ENCODE measurements around the gene IQCM. TPM values are rescaled to one million over a fixed set of nuclear protein-coding genes. Genes with fewer than 3 reads are reported as not detected.
A peak's percentile ranks its signal among the peaks of the same experiment; 100 is the strongest.

The IQCM gene
- total RNA-seq, 4 donors from 2014 or later: not detected

- no peaks in the 10 kb centered on the region for H3K36me3 ChIP-seq
- 86 to 91% methylated on average over 1 of the region's 1 CpG for WGBS, 2 donors
- H3K9me3 ChIP-seq: no peaks in the 10 kb centered on the region
- DNase-seq: no peak
- H3K4me1 ChIP-seq: no peaks in the 10 kb centered on the region
- H3K27ac ChIP-seq: no peak overlapping the region
- intact Hi-C loops (cut with DNase I): no loop called here
- TF ChIP-seq POLR2A (IDR thresholded peaks at IDR 0.05): no peak
- no peak for TF ChIP-seq CTCF (IDR thresholded peaks at IDR 0.05)
- H3K4me3 ChIP-seq (replicated peaks in 1 of 3): no peak overlapping the region
- no peaks in the 10 kb centered on the region for H3K27me3 ChIP-seq
Observed at GRCh38 chr4:149589826-149590225, 225.8 kb downstream of the IQCM start.

GRCh38 chr4:149584722-149585121, 230.9 kb downstream of the IQCM start:
- Histone ChIP-seq H3K27ac (no peak overlapping the region), H3K4me3 (replicated peaks in 1 of 3) (no peak overlapping the region), H3K36me3 (no peaks in the 10 kb centered on the region), H3K27me3 (no peaks in the 10 kb centered on the region), H3K9me3 (no peaks in the 10 kb centered on the region), H3K4me1 (no peaks in the 10 kb centered on the region)
- intact Hi-C loops (cut with DNase I): no loop called here
- no peak for TF ChIP-seq CTCF (IDR thresholded peaks at IDR 0.05)
- no peak for TF ChIP-seq POLR2A (IDR thresholded peaks at IDR 0.05)
- no peak for DNase-seq
- 15 to 32% methylated on average over 1 of the region's 1 CpG for WGBS, 2 donors

- H3K36me3 ChIP-seq: no peaks in the 10 kb centered on the region
- peak; percentile 21 to 27 for DNase-seq
- H3K4me1 ChIP-seq: peaks cover 4 to 5% of the 10 kb centered on the region in 2 donors
- TF ChIP-seq POLR2A (IDR thresholded peaks at IDR 0.05) (no peak), CTCF (IDR thresholded peaks at IDR 0.05) (no peak)
- intact Hi-C loops (cut with DNase I): no loop called here
- 37 to 41% methylated on average over 4 of the region's 4 CpGs for WGBS, 2 donors
- H3K27ac ChIP-seq: peak overlapping the region; percentile 9 to 55 (median 15)
- H3K9me3 ChIP-seq: no peaks in the 10 kb centered on the region
- no peak overlapping the region for H3K4me3 ChIP-seq (replicated peaks in 1 of 3)
- H3K27me3 ChIP-seq: no peaks in the 10 kb centered on the region
Observed at GRCh38 chr4:149574971-149575370, 240.7 kb downstream of the IQCM start.

GRCh38 chr4:149572716-149573115, 242.9 kb downstream of the IQCM start:
- H3K4me1 ChIP-seq: peaks cover 4 to 5% of the 10 kb centered on the region in 2 donors
- H3K27me3 ChIP-seq: no peaks in the 10 kb centered on the region
- H3K27ac ChIP-seq: no peak overlapping the region
- no peaks in the 10 kb centered on the region for H3K36me3 ChIP-seq
- no peak overlapping the region for H3K4me3 ChIP-seq (replicated peaks in 1 of 3)
- WGBS, 2 donors: 91 to 95% methylated on average over 1 of the region's 1 CpG
- intact Hi-C loops (cut with DNase I): no loop called here
- TF ChIP-seq POLR2A (IDR thresholded peaks at IDR 0.05) (no peak), CTCF (IDR thresholded peaks at IDR 0.05) (no peak)
- H3K9me3 ChIP-seq: no peaks in the 10 kb centered on the region
- no peak for DNase-seq

- intact Hi-C loops (cut with DNase I): no loop called here
- Histone ChIP-seq H3K4me3 (replicated peaks in 1 of 3) (no peak overlapping the region), H3K36me3 (no peaks in the 10 kb centered on the region), H3K9me3 (no peaks in the 10 kb centered on the region), H3K4me1 (no peaks in the 10 kb centered on the region), H3K27me3 (no peaks in the 10 kb centered on the region), H3K27ac (no peak overlapping the region)
- 69 to 76% methylated on average over 1 of the region's 1 CpG for WGBS, 2 donors
- TF ChIP-seq CTCF (IDR thresholded peaks at IDR 0.05) (no peak), POLR2A (IDR thresholded peaks at IDR 0.05) (no peak)
- no peak for DNase-seq
Observed at GRCh38 chr4:149555799-149556198, 259.8 kb downstream of the IQCM start.
